ENCODE results near the gene DBH. TPM values are rescaled to one million over a fixed set of nuclear protein-coding genes. Genes with fewer than 3 reads are reported as not detected.
"Not testable (repeated sequence)": the region's sequence is repeated elsewhere in the genome, so short reads cannot be mapped to it uniquely, and the experiment has no call there.

DBH gene
- polyA plus RNA-seq, 3 donors from 2014 or later = not detected

GRCh38 chr9:133619791-133620190 lies 16.4 kb upstream of the DBH start:
- H3K9me3 Mint-ChIP-seq = peaks cover 0 to 5% (median 1%) of the 10 kb centered on the region in 6 donors
- peak overlapping the region in 4 of 6 donors; percentile 2 to 55 (median 34) for H3K27ac Mint-ChIP-seq

DNA sequence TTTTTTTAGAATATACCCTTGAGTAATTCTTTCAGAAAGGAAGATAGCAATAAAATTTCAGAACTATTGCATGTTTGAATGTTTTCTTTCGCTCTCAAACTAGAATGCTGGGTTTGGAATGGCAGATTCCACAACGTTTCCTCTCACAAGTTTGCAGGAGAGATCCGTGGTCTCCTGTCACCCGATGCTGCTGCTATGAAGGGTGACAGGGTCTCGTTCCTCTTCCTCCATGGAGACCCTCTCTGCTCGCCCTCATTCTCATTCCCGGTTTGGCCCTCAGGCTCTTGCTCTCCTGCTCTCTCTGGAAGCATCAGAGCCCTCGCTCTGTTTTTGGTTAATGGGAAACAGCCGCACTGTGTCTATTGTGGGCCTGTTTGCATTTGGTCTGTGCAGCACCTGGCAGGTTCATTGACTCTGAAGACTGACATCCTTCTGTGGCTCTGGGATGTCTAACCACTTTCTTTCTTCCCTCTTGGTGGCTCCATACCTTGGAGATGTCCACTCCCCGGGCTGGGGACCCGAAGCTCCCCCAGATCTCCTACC lies 14.4 kb upstream of the DBH start:
- Mint-ChIP-seq H3K9me3 (peaks cover 7 to 16% (median 9%) of the 10 kb centered on the region in 6 donors), H3K36me3 (peaks cover 0 to 8% (median 6%) of the 10 kb centered on the region in 3 donors), H3K27ac (peak overlapping the region in 2 of 6 donors; percentile 28 to 64), H3K27me3 (ENCODE audit: low read depth in 3 of 3) (peaks cover 0 to 14% (median 12%) of the 10 kb centered on the region in 3 donors), H3K4me1 (peaks cover 36 to 43% of the 10 kb centered on the region in 2 donors), H3K4me3 (peak overlapping the region in 1 of 5 donors; percentile 7)
- DNase-seq = no peak

More at GRCh38 chr9:133619791-133620190, 16.4 kb upstream of the DBH start:
- H3K4me1 Mint-ChIP-seq = peaks cover 36 to 43% of the 10 kb centered on the region in 2 donors
- peak; percentile 26 to 44 (median 32) for DNase-seq
- peaks cover 5 to 14% (median 11%) of the 10 kb centered on the region in 3 donors for H3K27me3 Mint-ChIP-seq (ENCODE audit: low read depth in 3 of 3)
- H3K4me3 Mint-ChIP-seq = peak overlapping the region; percentile 55 to 72 (median 58)
- H3K36me3 Mint-ChIP-seq = peaks cover 0 to 4% (median 0%) of the 10 kb centered on the region in 3 donors

GRCh38 chr9:133622555-133622954 lies 13.6 kb upstream of the DBH start:
- H3K9me3 Mint-ChIP-seq = peaks cover 7 to 16% (median 9%) of the 10 kb centered on the region in 6 donors
- H3K27me3 Mint-ChIP-seq (ENCODE audit: low read depth in 3 of 3) = peaks cover 0 to 13% (median 11%) of the 10 kb centered on the region in 3 donors
- peaks cover 0 to 8% (median 6%) of the 10 kb centered on the region in 3 donors for H3K36me3 Mint-ChIP-seq
- H3K4me1 Mint-ChIP-seq = peaks cover 36 to 43% of the 10 kb centered on the region in 2 donors
- H3K4me3 Mint-ChIP-seq = no peak overlapping the region
- DNase-seq = no peak
- H3K27ac Mint-ChIP-seq = peak overlapping the region in 1 of 6 donors; percentile 28

GRCh38 chr9:133626008-133626407 lies 10.2 kb upstream of the DBH start:
- not testable (repeated sequence) for H3K27ac Mint-ChIP-seq

DNA sequence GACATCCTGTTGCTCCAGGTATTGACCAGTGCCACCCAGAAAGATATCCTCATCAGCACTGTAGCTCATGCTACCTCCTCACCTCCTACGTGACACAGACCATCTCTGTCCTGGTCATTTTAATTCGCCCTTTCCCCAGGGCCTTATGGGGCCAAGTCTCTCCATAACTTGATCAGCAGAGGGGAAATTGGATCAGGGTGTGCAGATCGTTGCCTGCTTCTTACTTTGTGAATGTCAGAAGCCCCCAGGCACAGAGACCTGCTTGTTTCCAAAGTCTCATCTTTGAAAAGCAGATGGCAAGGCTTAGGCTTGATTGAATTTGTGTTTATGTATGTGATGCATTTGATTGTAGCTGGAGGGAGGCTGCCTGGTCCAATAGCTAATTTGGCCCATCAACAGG lies 8.8 kb upstream of the DBH start:
- DNase-seq = no peak
- H3K9me3 Mint-ChIP-seq = peaks cover 5 to 16% (median 9%) of the 10 kb centered on the region in 6 donors
- H3K27me3 Mint-ChIP-seq (ENCODE audit: low read depth in 3 of 3) = peaks cover 1 to 18% (median 14%) of the 10 kb centered on the region in 3 donors
- no peak overlapping the region for H3K4me3 Mint-ChIP-seq
- H3K36me3 Mint-ChIP-seq = peaks cover 0 to 8% (median 6%) of the 10 kb centered on the region in 3 donors
- peaks cover 0 to 2% of the 10 kb centered on the region in 2 donors for H3K4me1 Mint-ChIP-seq
- no peak overlapping the region for H3K27ac Mint-ChIP-seq

More at GRCh38 chr9:133626008-133626407, 10.2 kb upstream of the DBH start:
- not testable (repeated sequence) for H3K4me3 Mint-ChIP-seq, H3K36me3 Mint-ChIP-seq, DNase-seq
- peaks cover 7 to 16% (median 9%) of the 10 kb centered on the region in 6 donors for H3K9me3 Mint-ChIP-seq
- H3K27me3 Mint-ChIP-seq (ENCODE audit: low read depth in 3 of 3) = peaks cover 1 to 18% (median 12%) of the 10 kb centered on the region in 3 donors
- H3K4me1 Mint-ChIP-seq = peaks cover 9 to 11% of the 10 kb centered on the region in 2 donors

DNA sequence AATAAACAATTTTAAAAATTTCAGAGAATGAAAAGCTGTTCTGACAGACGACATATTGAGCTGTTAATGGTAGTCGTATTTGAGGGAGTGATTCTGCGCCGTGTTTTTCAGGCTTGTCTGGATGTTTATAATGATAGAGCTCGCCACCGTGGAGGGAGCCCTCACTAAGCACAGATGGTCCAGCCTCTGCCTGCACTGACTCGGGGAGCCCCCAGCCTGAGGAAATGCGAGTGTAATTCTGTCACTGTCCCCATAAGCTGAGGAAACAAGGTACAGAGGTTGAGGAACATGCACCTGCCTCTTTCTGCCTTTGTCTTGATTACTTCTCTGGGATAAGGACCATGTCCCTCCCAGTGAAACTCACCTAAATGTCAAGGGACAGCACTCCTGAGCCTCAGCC lies 7.4 kb upstream of the DBH start:
- Mint-ChIP-seq H3K4me1 (no peaks in the 10 kb centered on the region), H3K36me3 (peaks cover 0 to 8% (median 6%) of the 10 kb centered on the region in 3 donors), H3K9me3 (peaks cover 5 to 16% (median 9%) of the 10 kb centered on the region in 6 donors), H3K27me3 (ENCODE audit: low read depth in 3 of 3) (peaks cover 1 to 13% (median 13%) of the 10 kb centered on the region in 3 donors), H3K4me3 (no peak overlapping the region), H3K27ac (no peak overlapping the region)
- no peak for DNase-seq

- Mint-ChIP-seq H3K4me3 (no peak overlapping the region), H3K27ac (no peak overlapping the region), H3K36me3 (peaks cover 0 to 6% (median 6%) of the 10 kb centered on the region in 3 donors), H3K9me3 (peaks cover 5 to 14% (median 9%) of the 10 kb centered on the region in 6 donors), H3K27me3 (ENCODE audit: low read depth in 3 of 3) (peaks cover 1 to 14% (median 9%) of the 10 kb centered on the region in 3 donors), H3K4me1 (no peaks in the 10 kb centered on the region)
- no peak for DNase-seq
Measured at GRCh38 chr9:133629221-133630110, 6.7 kb upstream of the DBH start.

GRCh38 chr9:133631111-133631510 lies 5.1 kb upstream of the DBH start:
- Mint-ChIP-seq H3K4me1 (no peaks in the 10 kb centered on the region), H3K27me3 (ENCODE audit: low read depth in 3 of 3) (peaks cover 1 to 16% (median 7%) of the 10 kb centered on the region in 3 donors), H3K27ac (no peak overlapping the region), H3K9me3 (peaks cover 2 to 6% (median 4%) of the 10 kb centered on the region in 6 donors), H3K36me3 (peaks cover 0 to 5% (median 3%) of the 10 kb centered on the region in 3 donors), H3K4me3 (no peak overlapping the region)
- DNase-seq = no peak

GRCh38 chr9:133632806-133633680 lies 3.1 kb upstream of the DBH start:
- no peak overlapping the region for H3K4me3 Mint-ChIP-seq

DNA sequence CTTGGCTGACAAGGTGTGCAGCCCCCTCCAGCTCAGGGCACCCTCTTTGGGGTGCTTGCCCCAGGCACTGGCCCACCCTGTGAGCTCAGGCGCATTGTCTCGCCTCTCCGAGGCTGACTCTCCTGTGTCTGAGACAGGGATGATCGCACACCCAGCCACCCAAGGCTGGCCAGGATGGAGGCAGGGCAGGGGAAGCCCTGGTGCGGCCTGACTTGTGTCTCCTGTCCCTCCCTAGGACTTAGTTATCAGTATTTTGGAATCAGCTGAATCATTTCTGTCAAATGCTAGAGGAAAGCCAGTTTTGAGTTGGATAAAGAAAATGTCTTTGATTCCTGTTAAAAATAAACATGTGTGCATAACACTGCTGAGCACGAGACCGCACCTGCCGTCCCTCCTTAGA lies 2.5 kb upstream of the DBH start:
- H3K4me1 Mint-ChIP-seq = no peaks in the 10 kb centered on the region
- no peaks in the 10 kb centered on the region for H3K9me3 Mint-ChIP-seq
- H3K36me3 Mint-ChIP-seq = no peaks in the 10 kb centered on the region
- no peak overlapping the region for H3K27ac Mint-ChIP-seq
- no peak overlapping the region for H3K4me3 Mint-ChIP-seq
- peaks cover 3 to 10% (median 4%) of the 10 kb centered on the region in 3 donors for H3K27me3 Mint-ChIP-seq (ENCODE audit: low read depth in 3 of 3)
- no peak for DNase-seq

More at GRCh38 chr9:133632806-133633680, 3.1 kb upstream of the DBH start:
- H3K27ac Mint-ChIP-seq = no peak overlapping the region
- no peaks in the 10 kb centered on the region for H3K36me3 Mint-ChIP-seq
- H3K9me3 Mint-ChIP-seq = no peaks in the 10 kb centered on the region
- DNase-seq = no peak
- no peaks in the 10 kb centered on the region for H3K4me1 Mint-ChIP-seq
- peaks cover 1 to 11% (median 4%) of the 10 kb centered on the region in 3 donors for H3K27me3 Mint-ChIP-seq (ENCODE audit: low read depth in 3 of 3)

GRCh38 chr9:133634081-133634691 lies 2.0 kb upstream of the DBH start:
- H3K4me1 Mint-ChIP-seq = no peaks in the 10 kb centered on the region
- no peak overlapping the region for H3K27ac Mint-ChIP-seq
- no peak overlapping the region for H3K4me3 Mint-ChIP-seq
- DNase-seq = no peak
- H3K9me3 Mint-ChIP-seq = no peaks in the 10 kb centered on the region
- peaks cover 3 to 11% (median 4%) of the 10 kb centered on the region in 3 donors for H3K27me3 Mint-ChIP-seq (ENCODE audit: low read depth in 3 of 3)
- no peaks in the 10 kb centered on the region for H3K36me3 Mint-ChIP-seq

- no peaks in the 10 kb centered on the region for H3K36me3 Mint-ChIP-seq
- no peak overlapping the region for H3K4me3 Mint-ChIP-seq
- H3K9me3 Mint-ChIP-seq = no peaks in the 10 kb centered on the region
- H3K4me1 Mint-ChIP-seq = no peaks in the 10 kb centered on the region
- H3K27me3 Mint-ChIP-seq (ENCODE audit: low read depth in 3 of 3) = peaks cover 3 to 11% (median 4%) of the 10 kb centered on the region in 3 donors
- no peak overlapping the region for H3K27ac Mint-ChIP-seq
- DNase-seq = no peak
Measured at GRCh38 chr9:133635098-133635497, 1.1 kb upstream of the DBH start.

- no peak overlapping the region for H3K27ac Mint-ChIP-seq
- H3K27me3 Mint-ChIP-seq (ENCODE audit: low read depth in 3 of 3) = peaks cover 4 to 8% (median 6%) of the 10 kb centered on the region in 3 donors
- no peaks in the 10 kb centered on the region for H3K4me1 Mint-ChIP-seq
- no peak overlapping the region for H3K4me3 Mint-ChIP-seq
- H3K9me3 Mint-ChIP-seq = no peaks in the 10 kb centered on the region
- H3K36me3 Mint-ChIP-seq = no peaks in the 10 kb centered on the region
- DNase-seq = no peak
Measured at GRCh38 chr9:133636902-133637301, 739 bp downstream of the DBH start.
